HCT116 (cell line): ENCODE data around the gene NAP1L1.

Experiments used
- CEBPB ChIP-seq: IDR thresholded peaks from 2 replicates; pipeline ENCODE4 v1.6.1; 2012; ENCODE audit warnings: low read depth
- CTCF ChIP-seq, 3 experiments: fragments of 200-600 bp in 1 of 3; sonication (generic) in 1 of 3; IDR thresholded peaks in 2 of 3; conservative IDR thresholded peaks in 1 of 3; 2 replicates each; pipeline ENCODE4 v1.5.1; 2012 to 2017; ENCODE audit warnings: low read depth in 2 of 3, low read length in 2 of 3, antibody characterized with exemption in 1 of 3, borderline replicate concordance in 1 of 3, control low read depth in 1 of 3, mild to moderate bottlenecking in 1 of 3, mixed read lengths in 1 of 3, mixed run types in 1 of 3, moderate library complexity in 1 of 3; ENCODE audit not compliant: insufficient read depth in 1 of 3
- EZH2 ChIP-seq: fragments of 200-600 bp; sonication (generic); IDR thresholded peaks from 2 replicates; pipeline ENCODE4 v1.6.1; 2017; ENCODE audit warnings: antibody characterized with exemption, mixed run types
- MAX ChIP-seq: IDR thresholded peaks from 2 replicates; pipeline ENCODE4 v1.6.1; 2012
- POLR2A ChIP-seq: IDR thresholded peaks from 2 replicates; pipeline ENCODE4 v1.7.0; 2011; ENCODE audit warnings: borderline replicate concordance; ENCODE audit not compliant: insufficient read depth, insufficient read length; ENCODE audit errors: extremely low read depth
- POLR2AphosphoS5 ChIP-seq: IDR thresholded peaks from 2 replicates; pipeline ENCODE4 v1.6.1; 2011; ENCODE audit warnings: mild to moderate bottlenecking, low read depth, low read length, moderate library complexity
- SIN3A ChIP-seq: IDR thresholded peaks from 2 replicates; pipeline ENCODE4 v1.6.1; 2012; ENCODE audit warnings: low read depth
- SP1 ChIP-seq: IDR thresholded peaks from 2 replicates; pipeline ENCODE4 v1.6.1; 2012; ENCODE audit warnings: low read depth
- ZFX ChIP-seq: fragments of 450-650 bp; IDR thresholded peaks from 2 replicates; pipeline ENCODE4 v1.6.1; 2017
- TF ChIP-seq, protein P1 (sequence below): IDR thresholded peaks from 2 replicates; pipeline ENCODE4 v1.6.1; 2012; ENCODE audit warnings: low read depth
- TF ChIP-seq, protein P2 (sequence below): IDR thresholded peaks from 2 replicates; pipeline ENCODE4 v1.6.1; 2011; ENCODE audit warnings: mild to moderate bottlenecking, low read length, moderate library complexity; ENCODE audit not compliant: insufficient replicate concordance; ENCODE audit errors: extremely low read depth

- TF ChIP-seq CTCF (IDR thresholded peaks at IDR 0.05 in 2 of 3, conservative IDR thresholded peaks at IDR 0.05 in 1 of 3; ENCODE audit: borderline replicate concordance in 1 of 3, insufficient read depth in 1 of 3, low read depth in 2 of 3, low read length in 2 of 3) (no peak), POLR2A (peak; percentile 5), EZH2 (no peak), POLR2AphosphoS5 (no peak), SIN3A (no peak), SP1 (no peak), MAX (no peak), CEBPB (no peak), ZFX (no peak)
- TF ChIP-seq, protein P1, sequence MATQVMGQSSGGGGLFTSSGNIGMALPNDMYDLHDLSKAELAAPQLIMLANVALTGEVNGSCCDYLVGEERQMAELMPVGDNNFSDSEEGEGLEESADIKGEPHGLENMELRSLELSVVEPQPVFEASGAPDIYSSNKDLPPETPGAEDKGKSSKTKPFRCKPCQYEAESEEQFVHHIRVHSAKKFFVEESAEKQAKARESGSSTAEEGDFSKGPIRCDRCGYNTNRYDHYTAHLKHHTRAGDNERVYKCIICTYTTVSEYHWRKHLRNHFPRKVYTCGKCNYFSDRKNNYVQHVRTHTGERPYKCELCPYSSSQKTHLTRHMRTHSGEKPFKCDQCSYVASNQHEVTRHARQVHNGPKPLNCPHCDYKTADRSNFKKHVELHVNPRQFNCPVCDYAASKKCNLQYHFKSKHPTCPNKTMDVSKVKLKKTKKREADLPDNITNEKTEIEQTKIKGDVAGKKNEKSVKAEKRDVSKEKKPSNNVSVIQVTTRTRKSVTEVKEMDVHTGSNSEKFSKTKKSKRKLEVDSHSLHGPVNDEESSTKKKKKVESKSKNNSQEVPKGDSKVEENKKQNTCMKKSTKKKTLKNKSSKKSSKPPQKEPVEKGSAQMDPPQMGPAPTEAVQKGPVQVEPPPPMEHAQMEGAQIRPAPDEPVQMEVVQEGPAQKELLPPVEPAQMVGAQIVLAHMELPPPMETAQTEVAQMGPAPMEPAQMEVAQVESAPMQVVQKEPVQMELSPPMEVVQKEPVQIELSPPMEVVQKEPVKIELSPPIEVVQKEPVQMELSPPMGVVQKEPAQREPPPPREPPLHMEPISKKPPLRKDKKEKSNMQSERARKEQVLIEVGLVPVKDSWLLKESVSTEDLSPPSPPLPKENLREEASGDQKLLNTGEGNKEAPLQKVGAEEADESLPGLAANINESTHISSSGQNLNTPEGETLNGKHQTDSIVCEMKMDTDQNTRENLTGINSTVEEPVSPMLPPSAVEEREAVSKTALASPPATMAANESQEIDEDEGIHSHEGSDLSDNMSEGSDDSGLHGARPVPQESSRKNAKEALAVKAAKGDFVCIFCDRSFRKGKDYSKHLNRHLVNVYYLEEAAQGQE: no peak
- TF ChIP-seq, protein P2, sequence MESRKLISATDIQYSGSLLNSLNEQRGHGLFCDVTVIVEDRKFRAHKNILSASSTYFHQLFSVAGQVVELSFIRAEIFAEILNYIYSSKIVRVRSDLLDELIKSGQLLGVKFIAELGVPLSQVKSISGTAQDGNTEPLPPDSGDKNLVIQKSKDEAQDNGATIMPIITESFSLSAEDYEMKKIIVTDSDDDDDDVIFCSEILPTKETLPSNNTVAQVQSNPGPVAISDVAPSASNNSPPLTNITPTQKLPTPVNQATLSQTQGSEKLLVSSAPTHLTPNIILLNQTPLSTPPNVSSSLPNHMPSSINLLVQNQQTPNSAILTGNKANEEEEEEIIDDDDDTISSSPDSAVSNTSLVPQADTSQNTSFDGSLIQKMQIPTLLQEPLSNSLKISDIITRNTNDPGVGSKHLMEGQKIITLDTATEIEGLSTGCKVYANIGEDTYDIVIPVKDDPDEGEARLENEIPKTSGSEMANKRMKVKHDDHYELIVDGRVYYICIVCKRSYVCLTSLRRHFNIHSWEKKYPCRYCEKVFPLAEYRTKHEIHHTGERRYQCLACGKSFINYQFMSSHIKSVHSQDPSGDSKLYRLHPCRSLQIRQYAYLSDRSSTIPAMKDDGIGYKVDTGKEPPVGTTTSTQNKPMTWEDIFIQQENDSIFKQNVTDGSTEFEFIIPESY: no peak
These were observed 51.1 kb downstream of the NAP1L1 start for GRCh38 chr12:76033081-76034011.
